HPDE6-E6E7 (cell line): ENCODE results near the gene DTNB.
"Not testable (repeated sequence)": the region's sequence is repeated elsewhere in the genome, so short reads cannot be mapped to it uniquely, and the experiment has no call there.

Source experiments
- DNase-seq: peaks from one replicate; pipeline ENCODE4 v3.0.0; 2011; ENCODE audit warnings: missing footprints; ENCODE audit errors: extremely low spot score

DTNB gene

GRCh38 chr2:25684577-25685473 lies 11.4 kb upstream of the DTNB start:
- DNase-seq, result no peak

- DNase-seq, result no peak
Observed at GRCh38 chr2:25682082-25682481, 8.7 kb upstream of the DTNB start.

- no peak for DNase-seq
Observed at GRCh38 chr2:25677877-25678276, 4.5 kb upstream of the DTNB start.

GRCh38 chr2:25674077-25674362 lies 643 bp upstream of the DTNB start:
- no peak for DNase-seq

GRCh38 chr2:25672494-25673299 lies 680 bp downstream of the DTNB start:
- peak; percentile 49 for DNase-seq

- DNase-seq, result no peak
Observed at GRCh38 chr2:25671622-25672021, 1.8 kb downstream of the DTNB start.

GRCh38 chr2:25669520-25669919 lies 3.9 kb downstream of the DTNB start:
- DNase-seq, result no peak

- DNase-seq, result no peak
Observed at GRCh38 chr2:25666218-25666617, 7.2 kb downstream of the DTNB start.

GRCh38 chr2:25665429-25665828 lies 7.9 kb downstream of the DTNB start:
- not testable (repeated sequence) for DNase-seq

- DNase-seq, result no peak
Observed at GRCh38 chr2:25664965-25665307, 8.4 kb downstream of the DTNB start.

- DNase-seq, result peak; percentile 43
Observed at GRCh38 chr2:25664183-25664964, 9.0 kb downstream of the DTNB start.

GRCh38 chr2:25655316-25655715 lies 18.1 kb downstream of the DTNB start:
- peak; percentile 43 for DNase-seq

- DNase-seq, result no peak
Observed at GRCh38 chr2:25654801-25655200, 18.6 kb downstream of the DTNB start.

- no peak for DNase-seq
Observed at GRCh38 chr2:25651782-25652455, 21.5 kb downstream of the DTNB start.

- no peak for DNase-seq
Observed at GRCh38 chr2:25651066-25651465, 22.3 kb downstream of the DTNB start.

GRCh38 chr2:25650256-25650655 lies 23.1 kb downstream of the DTNB start:
- DNase-seq, result no peak

- no peak for DNase-seq
Observed at GRCh38 chr2:25649786-25650185, 23.6 kb downstream of the DTNB start.

GRCh38 chr2:25642298-25642697 lies 31.1 kb downstream of the DTNB start:
- DNase-seq, result no peak

GRCh38 chr2:25639696-25640095 lies 33.7 kb downstream of the DTNB start:
- no peak for DNase-seq

GRCh38 chr2:25639131-25639530 lies 34.2 kb downstream of the DTNB start:
- DNase-seq, result no peak

- no peak for DNase-seq
Observed at GRCh38 chr2:25635797-25636196, 37.6 kb downstream of the DTNB start.

- DNase-seq, result not testable (repeated sequence)
Observed at GRCh38 chr2:25633801-25634200, 39.6 kb downstream of the DTNB start.
